Measurements from ENCODE around the gene FARS2. TPM values are rescaled to one million over a fixed set of nuclear protein-coding genes. Genes with fewer than 3 reads are reported as not detected.

Gene FARS2
- total and polyA plus RNA-seq, 11 donors, result 11.4 to 24.6 (median 20.5) TPM

DNA sequence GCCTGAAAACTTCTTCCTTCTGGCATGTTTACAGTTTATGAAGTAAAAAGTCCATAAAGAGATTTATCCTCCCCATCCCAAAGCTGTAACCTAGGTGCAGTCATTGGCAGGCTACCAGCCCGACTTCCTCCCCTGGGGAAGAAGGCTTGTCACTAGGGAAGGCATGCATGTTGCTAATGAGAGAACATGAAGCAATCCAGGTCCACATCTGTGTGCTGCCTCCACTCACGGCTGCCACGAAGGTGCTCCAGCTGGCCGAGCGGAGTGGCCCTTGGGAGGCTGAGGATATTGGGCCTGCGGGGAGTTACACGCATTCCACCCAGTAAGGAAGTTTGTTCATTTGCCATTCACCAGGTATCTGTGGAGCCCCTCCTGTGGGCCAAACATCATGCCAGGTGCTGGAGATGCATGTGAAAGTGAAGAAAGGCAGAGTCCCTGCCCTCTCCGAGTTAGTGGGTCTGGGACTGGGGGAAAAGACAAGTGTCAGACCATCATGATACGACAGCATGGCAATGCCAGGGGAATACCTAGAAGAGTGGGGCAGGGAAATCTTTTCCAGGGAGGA, 488.4 kb downstream of the FARS2 start:
- no peaks in the 10 kb centered on the region for H3K27me3 ChIP-seq
- H3K4me3 ChIP-seq, result no peak overlapping the region
- intact Hi-C loops (cut with DNase I), result no loop called here
- 91 to 98% (median 93%) methylated on average over 5 to 9 of the region's 9 CpGs for WGBS, 4 donors
- TF ChIP-seq POLR2A (IDR thresholded peaks at IDR 0.05) (no peak), CTCF (IDR thresholded peaks at IDR 0.05) (no peak)
- peaks cover 0 to 20% (median 10%) of the 10 kb centered on the region in 12 donors for H3K9me3 ChIP-seq
- peaks cover 0 to 41% (median 17%) of the 10 kb centered on the region in 12 donors for H3K4me1 ChIP-seq
- H3K27ac ChIP-seq, result no peak overlapping the region
- no peaks in the 10 kb centered on the region for H3K36me3 ChIP-seq
- ATAC-seq (no peak), DNase-seq (no peak)

- H3K4me1 ChIP-seq, result peaks cover 0 to 35% (median 16%) of the 10 kb centered on the region in 12 donors
- peaks cover 0 to 32% (median 15%) of the 10 kb centered on the region in 12 donors for H3K9me3 ChIP-seq
- no peak overlapping the region for H3K4me3 ChIP-seq
- H3K36me3 ChIP-seq, result no peaks in the 10 kb centered on the region
- H3K27me3 ChIP-seq, result no peaks in the 10 kb centered on the region
- WGBS, 4 donors, result 69 to 75% (median 73%) methylated on average over 9 of the region's 9 CpGs
- intact Hi-C loops (cut with DNase I), result no loop called here
- peak overlapping the region in 7 of 12 donors; percentile 12 to 50 (median 34) for H3K27ac ChIP-seq
- no peak for TF ChIP-seq CTCF (IDR thresholded peaks at IDR 0.05)
- no peak for TF ChIP-seq POLR2A (IDR thresholded peaks at IDR 0.05)
- DNase-seq (no peak), ATAC-seq (peak in 1 of 4 donors; percentile 37)
Observed at GRCh38 chr6:5751525-5752390, 490.4 kb downstream of the FARS2 start.

- 67 to 76% (median 69%) methylated on average over 5 of the region's 5 CpGs for whole genome bisulfite sequencing, 4 donors
- no peaks in the 10 kb centered on the region for H3K36me3 ChIP-seq
- intact Hi-C loops (cut with DNase I), result no loop called here
- DNase-seq, result no peak
- H3K27me3 ChIP-seq, result no peaks in the 10 kb centered on the region
- H3K4me3 ChIP-seq, result no peak overlapping the region
- H3K9me3 ChIP-seq, result peaks cover 0 to 32% (median 15%) of the 10 kb centered on the region in 12 donors
- H3K27ac ChIP-seq, result peak overlapping the region in 6 of 12 donors; percentile 11 to 50 (median 34)
- ATAC-seq, result peak in 3 of 4 donors; percentile 19 to 60 (median 50)
- no peak for TF ChIP-seq POLR2A (IDR thresholded peaks at IDR 0.05)
- no peak for TF ChIP-seq CTCF (IDR thresholded peaks at IDR 0.05)
- peaks cover 0 to 29% (median 16%) of the 10 kb centered on the region in 12 donors for H3K4me1 ChIP-seq
Observed at GRCh38 chr6:5752391-5752680, 491.0 kb downstream of the FARS2 start.

- ATAC-seq, result peak in 1 of 4 donors; percentile 17
- Histone ChIP-seq H3K9me3 (peaks cover 0 to 32% (median 15%) of the 10 kb centered on the region in 12 donors), H3K36me3 (no peaks in the 10 kb centered on the region), H3K4me3 (no peak overlapping the region), H3K27me3 (no peaks in the 10 kb centered on the region), H3K4me1 (peaks cover 0 to 27% (median 16%) of the 10 kb centered on the region in 12 donors), H3K27ac (peak overlapping the region in 2 of 12 donors; percentile 29 to 50)
- DNase-seq, result no peak
- WGBS, 4 donors, result 63 to 75% (median 69%) methylated on average over 4 of the region's 4 CpGs
- intact Hi-C loops (cut with DNase I), result no loop called here
- TF ChIP-seq POLR2A (IDR thresholded peaks at IDR 0.05) (no peak), CTCF (IDR thresholded peaks at IDR 0.05) (no peak)
Observed at GRCh38 chr6:5753209-5753608, 491.9 kb downstream of the FARS2 start.
